HEK293T (cell line): ENCODE measurements around the gene BNIP5.

Experiments
- ARNT ChIP-seq: fragments of 450-650 bp; IDR thresholded peaks from 2 replicates; pipeline ENCODE4 v1.6.1; 2017; ENCODE audit warnings: mild to moderate bottlenecking
- BHLHE40 ChIP-seq: fragments of 450-650 bp; IDR thresholded peaks from 2 replicates; pipeline ENCODE4 v1.6.1; 2016; ENCODE audit warnings: mild to moderate bottlenecking, moderate library complexity, borderline replicate concordance
- TARDBP ChIP-seq: fragments of 450-650 bp; IDR thresholded peaks from 2 replicates; pipeline ENCODE4 v1.6.1; 2016
- ZNF384 ChIP-seq: fragments of 450-650 bp; IDR thresholded peaks from 2 replicates; pipeline ENCODE4 v1.6.1; 2016

DNA sequence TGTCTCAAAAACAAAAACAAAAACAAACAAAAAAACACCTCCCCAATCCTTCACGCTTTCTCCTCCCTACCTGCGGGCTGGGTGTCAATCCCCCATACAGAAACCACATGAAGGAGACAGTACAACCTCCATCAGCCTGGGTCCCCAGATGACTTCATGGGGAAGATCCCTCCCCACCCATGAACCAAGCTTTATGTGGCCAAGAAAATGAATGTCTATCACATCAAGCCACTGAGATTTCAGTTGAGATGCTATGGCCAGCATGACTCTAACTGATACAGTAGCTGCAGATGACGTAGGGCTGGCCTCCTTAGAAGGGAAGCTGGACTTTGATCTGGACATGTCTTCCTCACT lies 21.2 kb upstream of the BNIP5 start:
- TF ChIP-seq ARNT: no peak
- TF ChIP-seq TARDBP: no peak
- no peak for TF ChIP-seq ZNF384
- no peak for TF ChIP-seq BHLHE40
